OCI-LY3 (cell line): ENCODE results near the gene DNAL1.

Source experiments
- EZH2phosphoT487 ChIP-seq: fragments of 200-600 bp; shearing (Covaris generic); IDR thresholded peaks from 2 replicates; pipeline ENCODE4 v1.6.1; 2018; ENCODE audit warnings: antibody characterized with exemption, mixed run types, low read depth
- TF ChIP-seq, protein P1 (sequence below): fragments of 200-600, 300-600 bp; sonication (generic); IDR thresholded peaks from 2 replicates; pipeline ENCODE4 v1.5.1; 2014; ENCODE audit warnings: antibody characterized with exemption, low read length, low read depth

DNA sequence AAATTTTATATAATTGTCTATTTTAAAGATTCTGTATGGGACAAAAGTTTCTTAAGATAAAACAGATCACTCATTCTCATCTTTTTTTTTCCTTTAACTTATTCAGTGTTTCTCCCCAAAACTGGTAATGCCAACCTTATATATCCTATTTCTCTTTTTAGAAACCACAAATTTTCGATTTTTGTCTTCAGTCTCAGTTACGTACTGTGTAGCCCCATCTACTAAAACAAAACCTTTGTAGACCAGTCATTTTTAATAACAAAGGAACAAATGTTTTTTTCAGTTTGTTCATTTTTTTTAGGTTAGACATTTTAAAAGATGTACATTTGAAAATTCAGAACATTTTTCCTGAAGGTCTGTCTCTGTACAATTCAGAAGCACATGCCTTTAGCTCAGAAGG lies 51.2 kb downstream of the DNAL1 start:
- TF ChIP-seq, protein P1, sequence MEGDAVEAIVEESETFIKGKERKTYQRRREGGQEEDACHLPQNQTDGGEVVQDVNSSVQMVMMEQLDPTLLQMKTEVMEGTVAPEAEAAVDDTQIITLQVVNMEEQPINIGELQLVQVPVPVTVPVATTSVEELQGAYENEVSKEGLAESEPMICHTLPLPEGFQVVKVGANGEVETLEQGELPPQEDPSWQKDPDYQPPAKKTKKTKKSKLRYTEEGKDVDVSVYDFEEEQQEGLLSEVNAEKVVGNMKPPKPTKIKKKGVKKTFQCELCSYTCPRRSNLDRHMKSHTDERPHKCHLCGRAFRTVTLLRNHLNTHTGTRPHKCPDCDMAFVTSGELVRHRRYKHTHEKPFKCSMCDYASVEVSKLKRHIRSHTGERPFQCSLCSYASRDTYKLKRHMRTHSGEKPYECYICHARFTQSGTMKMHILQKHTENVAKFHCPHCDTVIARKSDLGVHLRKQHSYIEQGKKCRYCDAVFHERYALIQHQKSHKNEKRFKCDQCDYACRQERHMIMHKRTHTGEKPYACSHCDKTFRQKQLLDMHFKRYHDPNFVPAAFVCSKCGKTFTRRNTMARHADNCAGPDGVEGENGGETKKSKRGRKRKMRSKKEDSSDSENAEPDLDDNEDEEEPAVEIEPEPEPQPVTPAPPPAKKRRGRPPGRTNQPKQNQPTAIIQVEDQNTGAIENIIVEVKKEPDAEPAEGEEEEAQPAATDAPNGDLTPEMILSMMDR = no peak
- TF ChIP-seq EZH2phosphoT487 = no peak
